Transverse colon (tissue), 3 donors: ENCODE measurements around the gene MEG3.

Experiments used
- EP300 ChIP-seq: sonication (generic); formaldehyde crosslinking; IDR thresholded peaks from one replicate; pipeline ENCODE4 v1.6.1; 2017; ENCODE audit warnings: antibody characterized with exemption, low read depth
- POLR2A ChIP-seq: fragments of 450-650 bp; IDR thresholded peaks from one replicate; pipeline ENCODE4 v1.6.1; 2016; ENCODE audit warnings: antibody characterized with exemption, mild to moderate bottlenecking, moderate library complexity
- TF ChIP-seq, protein P1 (sequence below), 5 experiments: fragments of 200-600 bp in 3 of 5; fragments of 450-650 bp in 2 of 5; sonication (generic) in 3 of 5; IDR thresholded peaks; 1 replicate in 2 of 5; 2 replicates in 3 of 5; pipeline ENCODE4 v1.5.1; 2016 to 2017; ENCODE audit warnings: antibody characterized with exemption in 5 of 5, inconsistent platforms in 3 of 5, mild to moderate bottlenecking in 2 of 5, moderate library complexity in 1 of 5

- TF ChIP-seq, protein P1, sequence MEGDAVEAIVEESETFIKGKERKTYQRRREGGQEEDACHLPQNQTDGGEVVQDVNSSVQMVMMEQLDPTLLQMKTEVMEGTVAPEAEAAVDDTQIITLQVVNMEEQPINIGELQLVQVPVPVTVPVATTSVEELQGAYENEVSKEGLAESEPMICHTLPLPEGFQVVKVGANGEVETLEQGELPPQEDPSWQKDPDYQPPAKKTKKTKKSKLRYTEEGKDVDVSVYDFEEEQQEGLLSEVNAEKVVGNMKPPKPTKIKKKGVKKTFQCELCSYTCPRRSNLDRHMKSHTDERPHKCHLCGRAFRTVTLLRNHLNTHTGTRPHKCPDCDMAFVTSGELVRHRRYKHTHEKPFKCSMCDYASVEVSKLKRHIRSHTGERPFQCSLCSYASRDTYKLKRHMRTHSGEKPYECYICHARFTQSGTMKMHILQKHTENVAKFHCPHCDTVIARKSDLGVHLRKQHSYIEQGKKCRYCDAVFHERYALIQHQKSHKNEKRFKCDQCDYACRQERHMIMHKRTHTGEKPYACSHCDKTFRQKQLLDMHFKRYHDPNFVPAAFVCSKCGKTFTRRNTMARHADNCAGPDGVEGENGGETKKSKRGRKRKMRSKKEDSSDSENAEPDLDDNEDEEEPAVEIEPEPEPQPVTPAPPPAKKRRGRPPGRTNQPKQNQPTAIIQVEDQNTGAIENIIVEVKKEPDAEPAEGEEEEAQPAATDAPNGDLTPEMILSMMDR (IDR thresholded peaks at IDR 0.05), result no peak
- TF ChIP-seq EP300 (no peak), POLR2A (no peak)
These were observed 57.3 kb downstream of the MEG3 start for GRCh38 chr14:100882991-100883788.
